Right lobe of liver (tissue), 6 donors: ENCODE results near the gene VPS35L. TPM values are rescaled to one million over a fixed set of nuclear protein-coding genes. Genes with fewer than 3 reads are reported as not detected.
A peak's percentile ranks its signal among the peaks of the same experiment; 100 is the strongest.

Source experiments
- ATAC-seq, 4 donors: fragments of 200-7000 bp; cut with Tn5 transposase; one replicate each; pipeline ENCODE4 v1.9.1; 2020; ENCODE audit warnings: mild to moderate bottlenecking in 4 of 4, moderate library complexity in 4 of 4
- DNase-seq, 3 donors: peaks; one replicate each; pipeline ENCODE4 v3.0.0-alpha.2; 2020
- H3K27ac ChIP-seq, 3 donors: fragments of 200-600 bp; one replicate each; pipeline ENCODE4 v1.8.0; 2022
- H3K27me3 ChIP-seq, 2 donors: fragments of 200-600 bp; one replicate each; pipeline ENCODE4 v1.8.0; 2022
- H3K36me3 ChIP-seq, 4 donors: fragments of 200-600 bp; sonication (generic) in 1 of 4; one replicate each; pipeline versions ENCODE4 v1.5.1 to v1.8.0; 2017 to 2022; ENCODE audit warnings: control low read depth in 1 of 4
- H3K4me1 ChIP-seq, 4 donors: fragments of 200-600 bp; sonication (generic) in 1 of 4; one replicate each; pipeline versions ENCODE4 v1.5.1 to v1.8.0; 2017 to 2022; ENCODE audit warnings: control low read depth in 1 of 4
- H3K4me3 ChIP-seq, 3 donors: fragments of 200-600 bp; one replicate each; pipeline ENCODE4 v1.8.0; 2022
- H3K9me3 ChIP-seq, 4 donors: fragments of 200-600 bp; sonication (generic) in 1 of 4; one replicate each; pipeline versions ENCODE4 v1.5.1 to v1.8.0; 2017 to 2022; ENCODE audit warnings: control low read depth in 1 of 4
- CTCF ChIP-seq, 4 donors: fragments of 200-600 bp in 3 of 4; fragments of 450-650 bp in 1 of 4; IDR thresholded peaks; one replicate each; pipeline versions ENCODE4 v1.5.1 to v1.8.0; 2016 to 2022; ENCODE audit warnings: antibody characterized with exemption in 4 of 4, mild to moderate bottlenecking in 2 of 4
- POLR2A ChIP-seq: fragments of 450-650 bp; IDR thresholded peaks from one replicate; pipeline ENCODE4 v1.6.1; 2017; ENCODE audit warnings: antibody characterized with exemption, mild to moderate bottlenecking
- WGBS: methylation state at CpG from one replicate; pipeline ENCODE4 v1.1.6; 2018; ENCODE audit warnings: low coverage, low lambda C conversion rate; ENCODE audit not compliant: insufficient coverage; ENCODE audit errors: missing lambda C conversion rate; 5-methylcytosine and 5-hydroxymethylcytosine counted together
- intact Hi-C, 2 donors: fragments of 100-400 bp; cut with DNase I; formaldehyde crosslinking; loops; one replicate each; pipeline versions ENCODE4 v1.11.2 to v1.14.1; 2022
- total RNA-seq, 6 experiments: library from RNA; depleted of rRNA in 2 of 6; stranded (reverse); fragments of >200 nt in 2 of 6; fragmentation: NEBNext Ultra II Directional in 3 of 6; extraction: Animal tissue kit (Norgen Biotek cat#: 25700) in 3 of 6; gene quantifications; one replicate each; pipeline versions ENCODE4 v1.1.0 to v1.2.4, GENCODE V29; 2016 to 2023
- donor health status: DM: no; HTN: yes; CAD: no.
- donor health status: DM: no; HTN: no; CAD: no.
- donor health status: DM: no; HTN: no; CAD: no.
- donor health status: DM: no; HTN: yes; CAD: no.
- donor health status: DM: no; HTN: yes; CAD: no.

VPS35L gene
- total RNA-seq, 6 experiments from 2014 or later = 19.3 to 24.3 (median 20.4) TPM

GRCh38 chr16:19549673-19550072 lies 5.8 kb upstream of the VPS35L start:
- intact Hi-C loops = no loop called here
- peaks cover 0 to 3% (median under 1%) of the 10 kb centered on the region in 4 donors for H3K4me1 ChIP-seq
- H3K4me3 ChIP-seq = no peak overlapping the region
- no peak for TF ChIP-seq CTCF (IDR thresholded peaks at IDR 0.05)
- TF ChIP-seq POLR2A = no peak
- H3K27me3 ChIP-seq = no peaks in the 10 kb centered on the region
- no peak for DNase-seq
- no peaks in the 10 kb centered on the region for H3K9me3 ChIP-seq
- H3K36me3 ChIP-seq = peaks cover 0 to 18% (median 2%) of the 10 kb centered on the region in 4 donors
- no peak for ATAC-seq
- H3K27ac ChIP-seq = no peak overlapping the region

GRCh38 chr16:19555938-19556771 lies 652 bp downstream of the VPS35L start:
- Histone ChIP-seq H3K9me3 (no peaks in the 10 kb centered on the region), H3K4me1 (peaks cover 0 to 11% (median 5%) of the 10 kb centered on the region in 4 donors), H3K36me3 (no peaks in the 10 kb centered on the region), H3K27ac (peak overlapping the region; percentile 72 to 78 (median 77)), H3K4me3 (peak overlapping the region; percentile 71 to 90 (median 89)), H3K27me3 (no peaks in the 10 kb centered on the region)
- TF ChIP-seq CTCF (IDR thresholded peaks at IDR 0.05) (peak in 1 of 4 donors; percentile 4), POLR2A (no peak)
- intact Hi-C loops = no loop called here
- DNase-seq (no peak), ATAC-seq (no peak)
- WGBS = 29% methylated on average over 18 of the region's 19 CpGs

GRCh38 chr16:19559242-19559910 lies 3.9 kb downstream of the VPS35L start:
- H3K4me1 ChIP-seq = peaks cover 0 to 11% (median 5%) of the 10 kb centered on the region in 4 donors
- no peak overlapping the region for H3K4me3 ChIP-seq
- peak; percentile 47 to 70 (median 68) for TF ChIP-seq CTCF (IDR thresholded peaks at IDR 0.05)
- TF ChIP-seq POLR2A = no peak
- peaks cover 0 to 4% (median 0%) of the 10 kb centered on the region in 4 donors for H3K9me3 ChIP-seq
- intact Hi-C loops = no loop called here
- ATAC-seq (no peak), DNase-seq (no peak)
- no peaks in the 10 kb centered on the region for H3K36me3 ChIP-seq
- H3K27ac ChIP-seq = no peak overlapping the region
- WGBS = 59% methylated on average over 10 of the region's 10 CpGs
- H3K27me3 ChIP-seq = no peaks in the 10 kb centered on the region

GRCh38 chr16:19560078-19560477 lies 4.6 kb downstream of the VPS35L start:
- TF ChIP-seq POLR2A (no peak), CTCF (IDR thresholded peaks at IDR 0.05) (no peak)
- no peak for ATAC-seq
- no peak for DNase-seq
- Histone ChIP-seq H3K9me3 (peaks cover 0 to 4% (median 0%) of the 10 kb centered on the region in 4 donors), H3K4me1 (peaks cover 0 to 8% (median 3%) of the 10 kb centered on the region in 4 donors), H3K36me3 (peaks cover 0 to 5% (median under 1%) of the 10 kb centered on the region in 4 donors), H3K27ac (no peak overlapping the region), H3K27me3 (no peaks in the 10 kb centered on the region), H3K4me3 (no peak overlapping the region)
- intact Hi-C loops = loop anchor here in 1 of 2 donors (5.0 kb wide), 1 partner anchor 327 kb away; no protein-coding TSS in a partner anchor
- 100% methylated on average over 4 of the region's 4 CpGs for WGBS
